Uterus (tissue), 2 donors: Measurements from ENCODE around the gene CADM2.

ENCODE experiments used
- CTCF ChIP-seq, 4 experiments: fragments of 200-600 bp in 2 of 4; fragments of 450-650 bp in 2 of 4; sonication (generic) in 2 of 4; IDR thresholded peaks; one replicate each; pipeline ENCODE4 v1.5.1; 2016 to 2019; ENCODE audit warnings: antibody characterized with exemption in 4 of 4, mild to moderate bottlenecking in 2 of 4, moderate library complexity in 1 of 4
- POLR2A ChIP-seq, 2 donors: fragments of 450-650 bp; IDR thresholded peaks; one replicate each; pipeline ENCODE4 v1.6.1; 2016; ENCODE audit warnings: antibody characterized with exemption in 2 of 2, mild to moderate bottlenecking in 1 of 2, moderate library complexity in 1 of 2

- TF ChIP-seq CTCF (IDR thresholded peaks at IDR 0.05) (no peak), POLR2A (IDR thresholded peaks at IDR 0.05) (no peak)
Observed at GRCh38 chr3:84961521-84962255, 2.9 kb downstream of the CADM2 start.
